Progenitor cell of endocrine pancreas (in vitro differentiated cells): ENCODE results near the gene RALGAPA2. TPM values are rescaled to one million over a fixed set of nuclear protein-coding genes. Genes with fewer than 3 reads are reported as not detected.
A peak's percentile ranks its signal among the peaks of the same experiment; 100 is the strongest.

Experiments
- DNase-seq: peaks from one replicate; pipeline ENCODE4 v3.0.0; 2021; ENCODE audit warnings: low spot score; ENCODE audit not compliant: unreplicated experiment
- H3K27ac Mint-ChIP-seq: 2 replicates; pipeline ENCODE4 v1.8.0; 2021; ENCODE audit warnings: mild to moderate bottlenecking, moderate library complexity, mixed read lengths
- H3K27me3 Mint-ChIP-seq: 2 replicates; pipeline ENCODE4 v1.8.0; 2021; ENCODE audit warnings: mixed read lengths
- H3K36me3 Mint-ChIP-seq: 2 replicates; pipeline ENCODE4 v1.8.0; 2022; ENCODE audit warnings: mixed read lengths; ENCODE audit not compliant: insufficient read depth
- H3K4me1 Mint-ChIP-seq: 2 replicates; pipeline ENCODE4 v1.8.0; 2021; ENCODE audit warnings: low read depth, mixed read lengths
- H3K4me3 Mint-ChIP-seq: 2 replicates; pipeline ENCODE4 v1.8.0; 2021; ENCODE audit warnings: low read depth, mild to moderate bottlenecking, moderate library complexity, mixed read lengths
- H3K9me3 Mint-ChIP-seq: 2 replicates; pipeline ENCODE4 v1.8.0; 2021; ENCODE audit warnings: low read depth, mixed read lengths
- total RNA-seq: library from RNA; stranded (reverse); gene quantifications from 2 replicates; pipeline ENCODE4 v1.2.1, GENCODE V29; 2021
- TF ChIP-seq, protein P1 (sequence below): fragments of 200-600 bp; sonication (generic); IDR thresholded peaks from one replicate; pipeline ENCODE4 v1.5.0; 2021; ENCODE audit warnings: antibody characterized with exemption, mild to moderate bottlenecking; ENCODE audit not compliant: unreplicated experiment

RALGAPA2 gene
- total RNA-seq, 1 donor from 2014 or later, result 109 TPM

DNA sequence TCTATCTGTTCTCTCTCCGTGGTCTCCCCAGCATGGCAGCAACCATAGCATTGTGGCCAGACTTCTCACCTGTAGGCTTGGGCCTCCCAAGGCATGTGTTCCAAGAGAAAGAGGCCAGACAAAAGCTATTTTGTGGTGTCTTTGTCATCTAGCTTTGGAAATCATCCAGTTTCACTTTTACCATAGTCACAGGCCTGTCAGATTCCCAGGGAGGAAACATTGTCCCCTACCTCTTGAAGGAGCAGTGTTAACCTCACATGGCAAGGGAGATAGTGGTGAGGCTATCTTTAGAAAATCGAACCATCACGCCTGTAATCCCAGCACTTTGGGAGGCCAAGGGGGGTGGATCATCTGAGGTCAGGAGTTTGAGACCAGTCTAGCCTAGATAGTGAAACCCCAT, 42.3 kb upstream of the RALGAPA2 start:
- H3K36me3 Mint-ChIP-seq, result no peaks in the 10 kb centered on the region
- H3K9me3 Mint-ChIP-seq, result no peaks in the 10 kb centered on the region
- H3K4me3 Mint-ChIP-seq, result no peak overlapping the region
- H3K27me3 Mint-ChIP-seq, result peaks cover 6% of the 10 kb centered on the region
- no peak for DNase-seq
- H3K27ac Mint-ChIP-seq, result no peak overlapping the region
- H3K4me1 Mint-ChIP-seq, result no peaks in the 10 kb centered on the region
- TF ChIP-seq, protein P1, sequence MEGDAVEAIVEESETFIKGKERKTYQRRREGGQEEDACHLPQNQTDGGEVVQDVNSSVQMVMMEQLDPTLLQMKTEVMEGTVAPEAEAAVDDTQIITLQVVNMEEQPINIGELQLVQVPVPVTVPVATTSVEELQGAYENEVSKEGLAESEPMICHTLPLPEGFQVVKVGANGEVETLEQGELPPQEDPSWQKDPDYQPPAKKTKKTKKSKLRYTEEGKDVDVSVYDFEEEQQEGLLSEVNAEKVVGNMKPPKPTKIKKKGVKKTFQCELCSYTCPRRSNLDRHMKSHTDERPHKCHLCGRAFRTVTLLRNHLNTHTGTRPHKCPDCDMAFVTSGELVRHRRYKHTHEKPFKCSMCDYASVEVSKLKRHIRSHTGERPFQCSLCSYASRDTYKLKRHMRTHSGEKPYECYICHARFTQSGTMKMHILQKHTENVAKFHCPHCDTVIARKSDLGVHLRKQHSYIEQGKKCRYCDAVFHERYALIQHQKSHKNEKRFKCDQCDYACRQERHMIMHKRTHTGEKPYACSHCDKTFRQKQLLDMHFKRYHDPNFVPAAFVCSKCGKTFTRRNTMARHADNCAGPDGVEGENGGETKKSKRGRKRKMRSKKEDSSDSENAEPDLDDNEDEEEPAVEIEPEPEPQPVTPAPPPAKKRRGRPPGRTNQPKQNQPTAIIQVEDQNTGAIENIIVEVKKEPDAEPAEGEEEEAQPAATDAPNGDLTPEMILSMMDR, result no peak

DNA sequence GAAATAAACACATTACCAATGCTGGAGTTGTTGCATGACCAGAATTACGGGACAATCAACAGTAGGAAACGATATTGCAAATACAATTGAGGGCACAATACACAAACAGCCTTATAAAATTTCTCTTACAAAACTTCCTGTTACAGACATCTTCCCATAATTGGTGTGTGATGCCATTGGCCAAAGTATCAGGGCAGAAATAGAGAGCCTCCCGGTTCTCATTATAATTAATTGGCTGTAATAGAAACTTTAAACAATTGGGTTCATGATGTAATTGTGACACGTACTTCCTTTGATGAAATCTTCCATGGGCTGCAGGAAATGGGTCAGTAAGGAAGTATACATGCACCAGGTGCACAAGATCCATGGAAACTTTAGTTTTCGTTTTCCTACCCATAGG, 40.3 kb upstream of the RALGAPA2 start:
- no peak for DNase-seq
- Mint-ChIP-seq H3K27ac (no peak overlapping the region), H3K4me1 (no peaks in the 10 kb centered on the region), H3K36me3 (peaks cover 3% of the 10 kb centered on the region), H3K9me3 (peaks cover 6% of the 10 kb centered on the region), H3K27me3 (peaks cover 6% of the 10 kb centered on the region), H3K4me3 (no peak overlapping the region)
- TF ChIP-seq, protein P1, result no peak

DNA sequence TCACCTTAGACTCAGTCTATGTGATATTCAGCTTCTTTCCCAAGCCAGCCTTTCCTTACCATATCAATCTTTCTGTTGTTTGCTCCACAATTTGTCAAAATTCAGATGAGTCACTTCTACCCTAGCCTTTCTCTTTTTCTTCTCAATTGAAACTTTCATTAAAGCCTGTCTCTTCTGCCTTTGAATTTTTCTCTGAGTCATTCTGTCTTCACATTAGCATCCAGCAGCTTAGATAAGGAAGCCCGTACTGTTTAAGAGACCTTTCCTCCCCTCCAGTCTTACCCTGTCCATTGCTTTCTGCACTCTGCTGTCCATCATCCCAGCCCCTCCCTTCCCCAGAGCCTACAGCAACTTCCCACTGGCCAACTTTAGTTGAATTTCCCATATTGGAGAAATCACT, 34.9 kb upstream of the RALGAPA2 start:
- peaks cover 21% of the 10 kb centered on the region for H3K4me1 Mint-ChIP-seq
- no peak overlapping the region for H3K27ac Mint-ChIP-seq
- H3K36me3 Mint-ChIP-seq, result peaks cover 3% of the 10 kb centered on the region
- TF ChIP-seq, protein P1, result no peak
- no peak overlapping the region for H3K4me3 Mint-ChIP-seq
- peaks cover 6% of the 10 kb centered on the region for H3K27me3 Mint-ChIP-seq
- H3K9me3 Mint-ChIP-seq, result peaks cover 6% of the 10 kb centered on the region
- no peak for DNase-seq

DNA sequence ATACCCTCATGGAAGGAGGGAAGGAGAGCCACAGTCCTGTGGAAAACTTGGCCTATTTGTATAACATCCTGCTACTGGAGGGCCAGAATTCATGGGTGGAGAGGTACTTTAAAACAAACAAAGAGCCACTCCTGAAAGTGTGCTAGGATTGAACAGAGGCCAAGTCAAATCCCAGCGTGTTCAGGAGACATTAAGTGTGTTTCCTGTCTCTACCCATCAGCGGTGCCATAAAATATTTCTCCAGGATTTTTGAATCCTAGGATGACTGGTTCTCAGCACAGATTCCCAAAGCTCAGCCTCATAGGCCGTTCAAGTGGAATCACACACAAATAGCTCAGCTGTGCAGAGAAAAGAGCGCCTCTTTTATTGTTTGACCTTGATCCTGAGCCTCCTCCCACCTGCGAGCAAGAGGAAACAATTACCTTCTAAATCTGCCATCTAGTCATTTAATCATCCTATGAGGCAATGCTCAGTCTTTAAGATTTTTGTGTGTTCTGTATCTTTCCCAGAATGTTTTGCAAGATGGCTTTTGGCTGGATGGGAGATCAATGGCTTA, 31.8 kb upstream of the RALGAPA2 start:
- TF ChIP-seq, protein P1, result no peak
- Mint-ChIP-seq H3K27ac (peak overlapping the region; percentile 92), H3K4me1 (peaks cover 25% of the 10 kb centered on the region), H3K4me3 (no peak overlapping the region), H3K9me3 (peaks cover 6% of the 10 kb centered on the region), H3K27me3 (no peaks in the 10 kb centered on the region), H3K36me3 (peaks cover 3% of the 10 kb centered on the region)
- no peak for DNase-seq

DNA sequence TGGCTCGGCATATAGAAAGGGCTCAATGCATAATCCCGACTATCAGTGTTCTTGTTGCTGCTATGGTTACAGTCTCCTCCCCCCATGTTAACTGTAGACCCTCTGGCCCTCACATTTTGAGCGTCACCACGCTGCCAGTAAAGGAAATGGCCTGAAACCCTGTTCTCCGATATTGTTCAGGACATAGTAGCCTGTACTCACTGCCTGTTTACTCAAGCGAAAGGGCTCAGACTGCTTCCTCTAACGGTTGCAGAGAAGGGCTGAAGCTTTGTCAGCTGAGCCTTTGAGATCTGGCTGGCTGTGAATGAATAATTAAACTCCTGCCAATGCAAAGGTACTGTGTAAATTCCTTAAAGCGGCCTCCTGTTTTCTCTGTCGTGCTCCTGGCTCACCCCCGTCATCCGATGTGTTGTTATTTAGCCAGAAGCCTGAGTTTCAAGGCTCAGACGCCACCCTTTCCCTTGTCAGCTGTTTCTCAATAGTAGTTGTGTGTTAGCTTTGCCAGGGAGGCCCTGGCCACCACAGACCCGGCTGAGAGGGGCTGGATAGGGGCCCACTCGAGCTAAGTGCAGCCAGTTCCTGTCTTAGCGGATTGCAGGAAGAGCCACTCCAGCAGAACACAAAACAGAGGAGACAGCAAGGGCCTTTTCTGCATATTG, 31.2 kb upstream of the RALGAPA2 start:
- Mint-ChIP-seq H3K27me3 (no peaks in the 10 kb centered on the region), H3K36me3 (no peaks in the 10 kb centered on the region), H3K27ac (peak overlapping the region; percentile 92), H3K4me1 (peaks cover 25% of the 10 kb centered on the region), H3K4me3 (peak overlapping the region; percentile 29), H3K9me3 (peaks cover under 1% of the 10 kb centered on the region)
- DNase-seq, result peak; percentile 11
- TF ChIP-seq, protein P1, result no peak
